AG04450 (cell line): ENCODE results near the gene ARF1. TPM values are rescaled to one million over a fixed set of nuclear protein-coding genes. Genes with fewer than 3 reads are reported as not detected.

ENCODE experiments used
- CTCF ChIA-PET: fragments of 300-600, 350-600 bp; formaldehyde crosslinking; extraction: SDS; loops from one replicate; lab custom pipeline; 2022; ENCODE audit warnings: antibody characterized with exemption, inconsistent platforms; lab: Charles Lee
- POLR2A ChIA-PET: fragments of 350-600 bp; formaldehyde crosslinking; extraction: SDS; loops from one replicate; lab custom pipeline; 2021; ENCODE audit warnings: antibody characterized with exemption, inconsistent platforms; lab: Yijun Ruan, JAX
- DNase-seq: peaks from one replicate; pipeline ENCODE4 v3.0.0-alpha.2; 2011; ENCODE audit warnings: low read depth, low spot score
- H3K27ac ChIP-seq: one replicate; pipeline ENCODE4 v1.5.1; 2012; ENCODE audit warnings: low read depth, low read length, control low read depth
- H3K27me3 ChIP-seq: one replicate; pipeline ENCODE4 v1.6.0; 2012; ENCODE audit warnings: low read length; ENCODE audit not compliant: control insufficient read depth, insufficient read depth
- H3K4me3 ChIP-seq: 2 replicates; pipeline ENCODE4 v1.5.1; 2011; ENCODE audit warnings: mild to moderate bottlenecking, low read depth, low read length, control low read depth
- H3K9me3 ChIP-seq: 2 replicates; pipeline ENCODE4 v1.5.1; 2012; ENCODE audit warnings: low read length; ENCODE audit not compliant: control insufficient read depth, insufficient read depth
- polyA minus RNA-seq: library from RNA; depleted of rRNA, polyadenylated mRNA; stranded (reverse); fragments of >200 nt; gene quantifications from 2 replicates; pipeline ENCODE4 v1.2.3, GENCODE V29; 2011; rRNA and poly(A)+ RNA removed
- polyA plus RNA-seq: library from polyadenylated mRNA; depleted of rRNA; stranded (reverse); fragments of >200 nt; gene quantifications from 2 replicates; pipeline ENCODE4 v1.2.3, GENCODE V29; 2011; rRNA removed
- TF ChIP-seq, protein P1 (sequence below): IDR thresholded peaks from 2 replicates; pipeline ENCODE4 v1.5.1; 2011; ENCODE audit warnings: low read depth, low read length, control low read depth, inconsistent platforms

The ARF1 gene
- polyA plus RNA-seq, result 445 and 528 TPM in 2 replicates
- 703 and 979 TPM in 2 replicates for polyA minus RNA-seq

DNA sequence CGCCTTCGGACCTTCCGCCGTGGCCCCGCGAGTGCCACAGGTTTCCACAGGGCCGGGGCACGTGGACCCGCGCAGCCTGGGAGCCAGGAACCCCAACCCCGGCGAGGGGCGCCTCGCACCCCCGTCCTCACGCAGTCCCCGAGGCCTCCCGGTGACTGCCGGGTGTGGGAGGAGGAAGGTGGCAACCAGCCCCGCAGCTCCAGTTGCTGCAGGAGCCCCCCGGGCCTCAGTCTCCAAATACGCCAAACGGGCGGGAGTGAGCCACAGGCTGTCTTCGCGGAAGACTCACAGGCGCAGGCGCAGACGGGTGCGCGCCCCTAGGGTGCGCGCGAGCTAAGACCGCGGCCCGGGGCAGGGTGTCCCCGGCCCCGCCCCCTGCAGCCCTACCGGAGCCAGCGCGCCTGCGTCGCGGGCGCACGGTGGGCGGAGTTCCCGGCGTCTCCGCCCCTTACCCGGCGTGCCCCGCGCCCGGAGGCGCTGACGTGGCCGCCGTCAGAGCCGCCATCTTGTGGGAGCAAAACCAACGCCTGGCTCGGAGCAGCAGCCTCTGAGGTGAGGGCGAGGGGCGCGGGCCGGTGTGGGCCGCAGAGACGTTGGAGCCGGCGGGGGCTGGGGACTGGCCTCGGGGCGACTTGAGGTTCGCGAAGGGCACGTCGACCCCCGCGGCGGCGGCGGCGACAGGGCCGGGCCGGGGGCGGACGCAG, at the start of gene ARF1:
Gene ARF1 (plus strand): TSS at position 495 of the 704 bp plus-strand sequence. CDS start 14,407 bp downstream, outside the sequence.
- Histone ChIP-seq H3K27me3 (no peaks in the 10 kb centered on the region), H3K4me3 (peak within 1 kb of the TSS; percentile 99), H3K9me3 (peaks cover 8% of the 10 kb centered on the region; the same call in 1 of the 2 replicates), H3K27ac (peak within 1 kb of the TSS; percentile 73)
- TF ChIP-seq, protein P1, sequence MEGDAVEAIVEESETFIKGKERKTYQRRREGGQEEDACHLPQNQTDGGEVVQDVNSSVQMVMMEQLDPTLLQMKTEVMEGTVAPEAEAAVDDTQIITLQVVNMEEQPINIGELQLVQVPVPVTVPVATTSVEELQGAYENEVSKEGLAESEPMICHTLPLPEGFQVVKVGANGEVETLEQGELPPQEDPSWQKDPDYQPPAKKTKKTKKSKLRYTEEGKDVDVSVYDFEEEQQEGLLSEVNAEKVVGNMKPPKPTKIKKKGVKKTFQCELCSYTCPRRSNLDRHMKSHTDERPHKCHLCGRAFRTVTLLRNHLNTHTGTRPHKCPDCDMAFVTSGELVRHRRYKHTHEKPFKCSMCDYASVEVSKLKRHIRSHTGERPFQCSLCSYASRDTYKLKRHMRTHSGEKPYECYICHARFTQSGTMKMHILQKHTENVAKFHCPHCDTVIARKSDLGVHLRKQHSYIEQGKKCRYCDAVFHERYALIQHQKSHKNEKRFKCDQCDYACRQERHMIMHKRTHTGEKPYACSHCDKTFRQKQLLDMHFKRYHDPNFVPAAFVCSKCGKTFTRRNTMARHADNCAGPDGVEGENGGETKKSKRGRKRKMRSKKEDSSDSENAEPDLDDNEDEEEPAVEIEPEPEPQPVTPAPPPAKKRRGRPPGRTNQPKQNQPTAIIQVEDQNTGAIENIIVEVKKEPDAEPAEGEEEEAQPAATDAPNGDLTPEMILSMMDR, result no peak
- peak; percentile 83 for DNase-seq
- CTCF ChIA-PET, result interaction anchor here (0.5 to 1.4 kb wide), 3 partner anchors 307 to 1534 kb away, joined by 3 to 6 read pairs (median 6); no protein-coding TSS in a partner anchor
- POLR2A ChIA-PET, result interaction anchor here (0.5 to 1.2 kb wide), 7 partner anchors 9 to 288 kb away, joined by 3 to 9 read pairs (median 4); no protein-coding TSS in a partner anchor

DNA sequence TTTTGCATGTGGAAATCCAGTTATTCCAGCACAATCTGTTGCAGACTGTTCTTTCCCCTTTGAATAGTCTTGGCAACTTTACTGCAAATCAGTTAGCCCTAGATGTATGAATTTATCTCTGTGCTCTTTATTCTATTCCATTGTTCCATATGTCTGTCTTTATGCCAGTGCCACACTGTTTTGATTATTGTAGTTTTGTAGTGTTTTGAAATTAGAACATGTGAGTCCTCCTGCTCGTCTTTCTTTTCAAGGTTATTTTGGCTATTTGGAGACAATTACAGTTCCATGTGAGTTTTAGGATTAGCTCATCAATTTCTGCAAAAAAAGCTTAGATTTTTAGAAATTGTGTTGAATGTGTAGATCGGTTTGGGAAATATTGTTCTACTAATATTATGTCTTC, 49.1 kb upstream of the ARF1 start:
- 0 out of 2 replicates have a peak, but pooled peaks cover 3% of the 10 kb centered on the region for H3K9me3 ChIP-seq
- H3K27ac ChIP-seq, result no peak overlapping the region
- DNase-seq, result no peak
- TF ChIP-seq, protein P1, result no peak
- ChIA-PET POLR2A (no interaction called here), CTCF (no interaction called here)
- peaks cover 20% of the 10 kb centered on the region for H3K27me3 ChIP-seq
- no peak overlapping the region for H3K4me3 ChIP-seq

DNA sequence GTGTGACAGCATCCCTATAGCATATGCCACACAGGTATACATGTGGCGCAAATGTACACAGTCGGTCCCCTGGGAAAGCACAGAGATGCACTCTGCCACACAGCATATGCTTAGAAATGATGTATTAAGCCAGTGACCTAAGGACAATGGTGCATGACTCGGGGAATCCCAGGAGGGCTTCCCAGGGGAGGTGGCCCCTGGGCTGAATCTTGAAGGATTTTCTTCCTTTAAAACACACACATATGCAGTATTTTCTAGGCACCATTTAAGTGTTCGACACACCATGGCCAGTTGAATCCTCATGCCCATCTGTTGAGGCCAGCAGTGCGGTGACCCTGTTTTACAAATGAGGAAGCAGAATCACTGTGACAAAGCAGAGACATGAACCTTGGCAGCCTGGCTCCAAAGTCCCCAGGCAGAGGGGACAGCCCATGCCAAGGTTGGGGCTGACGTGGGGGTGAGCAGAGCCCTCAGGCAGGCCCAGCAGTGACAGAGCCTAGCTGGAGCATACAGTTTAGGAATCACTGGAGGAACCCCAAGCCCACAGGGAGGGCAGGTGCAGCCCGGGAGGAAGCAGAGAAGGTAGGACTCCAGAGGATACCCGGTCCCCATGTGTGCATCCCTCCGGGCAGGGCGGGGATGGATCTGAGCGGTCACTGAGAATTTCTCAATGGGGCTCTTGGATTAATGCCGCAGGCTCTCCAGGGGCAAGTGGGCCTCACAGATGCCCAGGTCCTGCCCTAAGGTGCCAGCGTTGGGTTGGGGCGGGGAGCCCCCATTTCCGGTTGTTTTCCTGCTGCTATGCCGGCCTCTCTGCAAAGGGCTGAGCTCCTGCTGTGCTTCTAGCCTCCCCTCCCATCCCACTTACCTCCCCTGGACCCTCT, 47.3 kb upstream of the ARF1 start:
- peaks cover 36% of the 10 kb centered on the region for H3K27me3 ChIP-seq

DNA sequence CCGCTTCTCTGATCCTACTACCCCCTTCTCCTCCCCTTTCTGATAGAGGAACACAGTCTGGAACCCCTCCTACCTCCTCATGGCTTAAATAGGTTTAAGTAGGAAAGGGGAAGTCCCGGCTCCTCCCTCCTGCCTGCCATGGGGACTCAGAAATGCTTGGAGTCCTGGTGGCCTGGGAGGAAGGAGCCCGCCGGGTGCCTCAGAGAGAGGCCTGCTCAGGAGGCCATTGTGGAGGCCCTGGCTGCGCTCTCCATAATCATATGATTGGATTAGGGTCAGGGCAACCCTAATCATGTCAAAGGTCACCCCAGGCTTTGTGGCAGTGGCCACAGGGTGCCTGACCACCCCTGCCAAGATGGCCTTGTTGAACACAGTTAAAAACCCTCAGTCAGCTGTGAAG, 46.7 kb upstream of the ARF1 start:
- Histone ChIP-seq H3K9me3 (0 out of 2 replicates have a peak, but pooled peaks cover 3% of the 10 kb centered on the region), H3K27ac (no peak overlapping the region), H3K4me3 (no peak overlapping the region), H3K27me3 (peaks cover 36% of the 10 kb centered on the region)
- CTCF ChIA-PET, result no interaction called here
- no peak for DNase-seq
- POLR2A ChIA-PET, result no interaction called here
- TF ChIP-seq, protein P1, result no peak

More for the DNA sequence above, 47.3 kb upstream of the ARF1 start:
- ChIA-PET POLR2A (no interaction called here), CTCF (no interaction called here)
- TF ChIP-seq, protein P1, result no peak
- H3K4me3 ChIP-seq, result no peak overlapping the region
- 0 out of 2 replicates have a peak, but pooled peaks cover 3% of the 10 kb centered on the region for H3K9me3 ChIP-seq
- no peak overlapping the region for H3K27ac ChIP-seq
- DNase-seq, result no peak
